ENCODE measurements around the gene UMAD1.

The UMAD1 gene

DNA sequence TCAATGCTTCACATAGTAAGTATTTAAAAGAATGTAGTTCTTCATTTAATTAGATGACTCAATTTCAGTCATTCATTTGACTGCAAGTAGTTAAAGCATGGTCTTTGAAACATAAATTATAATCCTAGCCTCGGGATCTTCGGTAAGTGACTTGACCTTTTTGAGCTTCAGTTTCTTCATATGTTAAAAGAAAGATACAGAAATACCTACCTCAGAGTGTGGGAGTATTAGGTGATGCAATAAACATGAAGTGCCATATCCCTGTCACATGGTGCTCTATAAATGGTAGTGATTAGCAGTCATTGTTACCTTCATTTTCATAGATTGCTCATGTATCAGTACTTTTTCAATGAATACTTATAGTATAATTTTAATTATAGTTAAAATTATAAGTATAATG, 31.2 kb upstream of the UMAD1 start:
- TF ChIP-seq YY1 (IDR thresholded peaks at IDR 0.05; ENCODE audit: low read depth) (no peak), ZBTB7A (IDR thresholded peaks at IDR 0.05; ENCODE audit: low read depth) (no peak), RAD21 (IDR thresholded peaks at IDR 0.05; ENCODE audit: low read depth) (no peak), MAX (IDR thresholded peaks at IDR 0.05) (no peak), TEAD4 (IDR thresholded peaks at IDR 0.05) (no peak), CREB1 (IDR thresholded peaks at IDR 0.05; ENCODE audit: low read depth) (no peak), EGR1 (IDR thresholded peaks at IDR 0.05) (no peak), NFIC (IDR thresholded peaks at IDR 0.05) (no peak), TCF12 (IDR thresholded peaks at IDR 0.05; ENCODE audit: low read depth) (no peak), FOXM1 (IDR thresholded peaks at IDR 0.05; ENCODE audit: borderline replicate concordance, low read depth) (no peak)
- TF ChIP-seq, protein P1, sequence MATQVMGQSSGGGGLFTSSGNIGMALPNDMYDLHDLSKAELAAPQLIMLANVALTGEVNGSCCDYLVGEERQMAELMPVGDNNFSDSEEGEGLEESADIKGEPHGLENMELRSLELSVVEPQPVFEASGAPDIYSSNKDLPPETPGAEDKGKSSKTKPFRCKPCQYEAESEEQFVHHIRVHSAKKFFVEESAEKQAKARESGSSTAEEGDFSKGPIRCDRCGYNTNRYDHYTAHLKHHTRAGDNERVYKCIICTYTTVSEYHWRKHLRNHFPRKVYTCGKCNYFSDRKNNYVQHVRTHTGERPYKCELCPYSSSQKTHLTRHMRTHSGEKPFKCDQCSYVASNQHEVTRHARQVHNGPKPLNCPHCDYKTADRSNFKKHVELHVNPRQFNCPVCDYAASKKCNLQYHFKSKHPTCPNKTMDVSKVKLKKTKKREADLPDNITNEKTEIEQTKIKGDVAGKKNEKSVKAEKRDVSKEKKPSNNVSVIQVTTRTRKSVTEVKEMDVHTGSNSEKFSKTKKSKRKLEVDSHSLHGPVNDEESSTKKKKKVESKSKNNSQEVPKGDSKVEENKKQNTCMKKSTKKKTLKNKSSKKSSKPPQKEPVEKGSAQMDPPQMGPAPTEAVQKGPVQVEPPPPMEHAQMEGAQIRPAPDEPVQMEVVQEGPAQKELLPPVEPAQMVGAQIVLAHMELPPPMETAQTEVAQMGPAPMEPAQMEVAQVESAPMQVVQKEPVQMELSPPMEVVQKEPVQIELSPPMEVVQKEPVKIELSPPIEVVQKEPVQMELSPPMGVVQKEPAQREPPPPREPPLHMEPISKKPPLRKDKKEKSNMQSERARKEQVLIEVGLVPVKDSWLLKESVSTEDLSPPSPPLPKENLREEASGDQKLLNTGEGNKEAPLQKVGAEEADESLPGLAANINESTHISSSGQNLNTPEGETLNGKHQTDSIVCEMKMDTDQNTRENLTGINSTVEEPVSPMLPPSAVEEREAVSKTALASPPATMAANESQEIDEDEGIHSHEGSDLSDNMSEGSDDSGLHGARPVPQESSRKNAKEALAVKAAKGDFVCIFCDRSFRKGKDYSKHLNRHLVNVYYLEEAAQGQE (IDR thresholded peaks at IDR 0.05; ENCODE audit: low read depth): no peak
- TF ChIP-seq, protein P2, sequence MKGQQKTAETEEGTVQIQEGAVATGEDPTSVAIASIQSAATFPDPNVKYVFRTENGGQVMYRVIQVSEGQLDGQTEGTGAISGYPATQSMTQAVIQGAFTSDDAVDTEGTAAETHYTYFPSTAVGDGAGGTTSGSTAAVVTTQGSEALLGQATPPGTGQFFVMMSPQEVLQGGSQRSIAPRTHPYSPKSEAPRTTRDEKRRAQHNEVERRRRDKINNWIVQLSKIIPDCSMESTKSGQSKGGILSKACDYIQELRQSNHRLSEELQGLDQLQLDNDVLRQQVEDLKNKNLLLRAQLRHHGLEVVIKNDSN (IDR thresholded peaks at IDR 0.05): no peak

DNA sequence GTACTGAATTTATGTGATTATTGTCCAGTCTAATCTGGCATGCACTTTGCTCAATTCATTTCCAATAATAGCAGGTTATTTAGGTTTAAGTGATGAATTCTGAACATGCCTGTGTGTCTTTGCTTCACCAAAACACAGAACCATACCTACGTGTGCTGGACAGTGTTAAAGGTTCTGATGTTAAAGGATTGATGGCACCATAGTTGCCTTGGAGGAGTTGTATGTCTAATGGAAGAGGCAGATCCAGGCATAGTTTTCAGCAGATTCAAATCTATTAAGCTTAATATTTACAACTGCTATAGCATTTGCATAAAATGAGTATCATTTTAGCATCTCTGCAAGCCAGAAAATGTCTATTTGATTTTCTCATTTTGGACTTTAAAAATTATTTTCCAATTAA, 28.0 kb upstream of the UMAD1 start:
- TF ChIP-seq CREB1 (IDR thresholded peaks at IDR 0.05; ENCODE audit: low read depth): no peak
- no peak for TF ChIP-seq RAD21 (IDR thresholded peaks at IDR 0.05; ENCODE audit: low read depth)
- TF ChIP-seq, protein P1 (IDR thresholded peaks at IDR 0.05; ENCODE audit: low read depth): no peak
- TF ChIP-seq ZBTB7A (IDR thresholded peaks at IDR 0.05; ENCODE audit: low read depth): no peak
- TF ChIP-seq TAF1 (IDR thresholded peaks at IDR 0.05; ENCODE audit: low read depth): no peak
- TF ChIP-seq FOXM1 (IDR thresholded peaks at IDR 0.05; ENCODE audit: borderline replicate concordance, low read depth): no peak
- TF ChIP-seq MAX (IDR thresholded peaks at IDR 0.05): no peak

DNA sequence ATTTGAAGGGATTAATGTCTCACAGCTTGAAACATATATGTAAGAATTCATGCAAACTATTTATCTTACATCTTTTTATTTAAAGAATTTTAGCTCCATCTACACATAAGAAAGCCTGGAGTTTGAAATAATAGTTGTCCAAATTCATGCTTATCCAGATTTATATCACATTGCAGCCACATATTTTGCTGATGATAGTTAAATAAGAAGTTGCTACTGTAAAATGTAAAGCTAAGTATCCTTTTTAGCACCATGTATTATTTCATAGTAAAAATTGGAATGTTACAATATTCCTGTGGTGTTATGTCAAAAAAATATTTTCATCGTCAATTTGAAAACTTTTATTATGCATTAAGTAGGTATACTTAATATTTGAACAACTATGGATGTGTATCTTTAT, 27.3 kb upstream of the UMAD1 start:
- TF ChIP-seq NFIC (IDR thresholded peaks at IDR 0.05) (no peak), FOXM1 (IDR thresholded peaks at IDR 0.05; ENCODE audit: borderline replicate concordance, low read depth) (no peak)

- TF ChIP-seq, protein P1 (IDR thresholded peaks at IDR 0.05; ENCODE audit: low read depth): no peak
- no peak for TF ChIP-seq YY1 (IDR thresholded peaks at IDR 0.05; ENCODE audit: low read depth)
These were observed 26.4 kb upstream of the UMAD1 start for GRCh38 chr7:7614018-7614741.

DNA sequence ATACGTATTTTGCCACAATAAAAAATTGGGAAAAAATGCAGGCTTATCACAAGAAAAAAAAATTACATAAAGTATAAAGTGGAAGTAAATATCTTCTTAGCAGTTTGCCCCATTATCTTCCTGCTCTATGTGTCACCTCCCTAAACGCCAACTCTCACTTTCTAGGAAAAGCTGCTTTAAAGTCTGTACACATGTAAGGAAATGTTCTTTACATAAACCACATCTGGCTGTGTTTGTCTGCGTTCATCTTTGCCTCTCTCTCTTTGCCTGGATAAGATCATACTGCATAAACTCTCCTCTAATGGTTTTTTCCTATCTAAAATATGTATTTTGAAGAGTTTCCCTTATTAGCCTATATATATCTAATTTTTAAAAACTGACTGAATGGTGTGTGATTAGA, 23.0 kb upstream of the UMAD1 start:
- TF ChIP-seq MAX (IDR thresholded peaks at IDR 0.05) (no peak), NFIC (IDR thresholded peaks at IDR 0.05) (no peak), CREB1 (IDR thresholded peaks at IDR 0.05; ENCODE audit: low read depth) (no peak), EGR1 (IDR thresholded peaks at IDR 0.05) (no peak)

GRCh38 chr7:7618410-7618809, 22.1 kb upstream of the UMAD1 start:
- TF ChIP-seq YY1 (IDR thresholded peaks at IDR 0.05; ENCODE audit: low read depth): no peak
- no peak for TF ChIP-seq CEBPB (IDR thresholded peaks at IDR 0.05)
- no peak for TF ChIP-seq FOXM1 (IDR thresholded peaks at IDR 0.05; ENCODE audit: borderline replicate concordance, low read depth)
- TF ChIP-seq NFIC (IDR thresholded peaks at IDR 0.05): no peak
- TF ChIP-seq TCF12 (IDR thresholded peaks at IDR 0.05; ENCODE audit: low read depth): no peak
- TF ChIP-seq MAX (IDR thresholded peaks at IDR 0.05): no peak
- TF ChIP-seq CREB1 (IDR thresholded peaks at IDR 0.05; ENCODE audit: low read depth): no peak
- no peak for TF ChIP-seq TEAD4 (IDR thresholded peaks at IDR 0.05)
- TF ChIP-seq, protein P2 (IDR thresholded peaks at IDR 0.05): no peak
- TF ChIP-seq RAD21 (IDR thresholded peaks at IDR 0.05; ENCODE audit: low read depth): no peak
- TF ChIP-seq ZBTB7A (IDR thresholded peaks at IDR 0.05; ENCODE audit: low read depth): no peak
- TF ChIP-seq EGR1 (IDR thresholded peaks at IDR 0.05): no peak
- no peak for TF ChIP-seq EP300 (IDR thresholded peaks at IDR 0.05; ENCODE audit: borderline replicate concordance)

Data from Ishikawa (cell line).